Testis (tissue), 5 donors: ENCODE measurements around the gene BMP8A. TPM values are rescaled to one million over a fixed set of nuclear protein-coding genes. Genes with fewer than 3 reads are reported as not detected.
"Not testable (repeated sequence)": the region's sequence is repeated elsewhere in the genome, so short reads cannot be mapped to it uniquely, and the experiment has no call there.

Experiments
- DNase-seq: peaks from one replicate; pipeline ENCODE4 v3.0.0-alpha.2; 2019
- H3K27ac ChIP-seq, 2 donors: fragments of 200-600 bp; sonication (generic); one replicate each; pipeline ENCODE4 v1.5.1; 2019
- H3K27me3 ChIP-seq: fragments of 200-600 bp; sonication (generic); one replicate; pipeline ENCODE4 v1.5.1; 2019
- H3K36me3 ChIP-seq: fragments of 200-600 bp; sonication (generic); one replicate; pipeline ENCODE4 v1.5.1; 2017; ENCODE audit warnings: low read depth; ENCODE audit errors: missing control alignments
- H3K4me1 ChIP-seq: fragments of 200-600 bp; sonication (generic); one replicate; pipeline ENCODE4 v1.5.1; 2019
- H3K4me3 ChIP-seq, 2 donors: fragments of 200-600 bp; sonication (generic); one replicate each; pipeline ENCODE4 v1.5.1; 2017 to 2019
- H3K9me3 ChIP-seq: fragments of 200-600 bp; sonication (generic); one replicate; pipeline ENCODE4 v1.5.1; 2017
- CTCF ChIP-seq, 3 experiments: fragments of 450-650 bp in 2 of 3; fragments of 200-600 bp in 1 of 3; sonication (generic) in 1 of 3; IDR thresholded peaks; one replicate each; pipeline ENCODE4 v1.5.1; 2016 to 2019; ENCODE audit warnings: antibody characterized with exemption in 3 of 3, mild to moderate bottlenecking in 2 of 3, moderate library complexity in 1 of 3
- POLR2A ChIP-seq: fragments of 450-650 bp; IDR thresholded peaks from one replicate; pipeline ENCODE4 v1.6.1; 2017; ENCODE audit warnings: antibody characterized with exemption, mild to moderate bottlenecking, moderate library complexity
- WGBS, 2 donors: methylation state at CpG; one replicate each; pipeline ENCODE4 v1.1.5; 2018; 5-methylcytosine and 5-hydroxymethylcytosine counted together
- intact Hi-C: fragments of 100-400 bp; cut with DNase I; formaldehyde crosslinking; loops from one replicate; pipeline ENCODE4 v1.15.1; 2023; ENCODE audit warnings: low total_unique reads
- long read RNA-seq, 2 donors: transcript quantifications; one replicate each; lab custom pipeline, GENCODE V29; 2026
- polyA plus RNA-seq: library from polyadenylated mRNA; stranded (reverse); fragments of 350-450 nt; fragmentation: Illumina TruSeq; extraction: RNeasy Lipid Tissue Mini Kit (QIAGEN cat#74804); gene quantifications from one replicate; pipeline ENCODE4 v1.2.3, GENCODE V29; 2014; ENCODE audit warnings: low read depth, low replicate concordance; ENCODE audit not compliant: insufficient read depth
- total RNA-seq, 2 donors: library from RNA; depleted of rRNA; stranded (reverse); fragments of >200 nt; gene quantifications; one replicate each; pipeline ENCODE4 v1.2.3, GENCODE V29; 2016

Gene BMP8A, protein sequence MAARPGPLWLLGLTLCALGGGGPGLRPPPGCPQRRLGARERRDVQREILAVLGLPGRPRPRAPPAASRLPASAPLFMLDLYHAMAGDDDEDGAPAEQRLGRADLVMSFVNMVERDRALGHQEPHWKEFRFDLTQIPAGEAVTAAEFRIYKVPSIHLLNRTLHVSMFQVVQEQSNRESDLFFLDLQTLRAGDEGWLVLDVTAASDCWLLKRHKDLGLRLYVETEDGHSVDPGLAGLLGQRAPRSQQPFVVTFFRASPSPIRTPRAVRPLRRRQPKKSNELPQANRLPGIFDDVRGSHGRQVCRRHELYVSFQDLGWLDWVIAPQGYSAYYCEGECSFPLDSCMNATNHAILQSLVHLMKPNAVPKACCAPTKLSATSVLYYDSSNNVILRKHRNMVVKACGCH
- 10 to 100 TPM in 1 of 2 donors, 1 to 10 TPM in 1; 5.6 to 15.0 TPM for total RNA-seq
- polyA plus RNA-seq = 4.3 TPM
- long read RNA-seq, donor 1 = 0 reads
- long read RNA-seq, donor 2 = 0 reads

- TF ChIP-seq POLR2A (no peak), CTCF (IDR thresholded peaks at IDR 0.05) (no peak)
- peak; percentile 73 for DNase-seq
- peak within 1 kb of the TSS in 1 of 2 donors; percentile 1 for H3K27ac ChIP-seq
- H3K36me3 ChIP-seq = no peaks in the 10 kb centered on the region
- no peaks in the 10 kb centered on the region for H3K27me3 ChIP-seq
- no peaks in the 10 kb centered on the region for H3K9me3 ChIP-seq
- peaks cover 4% of the 10 kb centered on the region for H3K4me1 ChIP-seq
- intact Hi-C loops = no loop called here
- peak within 1 kb of the TSS; percentile 53 to 56 for H3K4me3 ChIP-seq
- WGBS, 2 donors = 0 to 1% methylated on average over 2 to 29 of the region's 112 CpGs
Measured at GRCh38 chr1:39491146-39491921, at the start of gene BMP8A. BMP8A (plus strand) TSS chr1:39491636; CDS start chr1:39491992, 356 bp downstream.

DNA sequence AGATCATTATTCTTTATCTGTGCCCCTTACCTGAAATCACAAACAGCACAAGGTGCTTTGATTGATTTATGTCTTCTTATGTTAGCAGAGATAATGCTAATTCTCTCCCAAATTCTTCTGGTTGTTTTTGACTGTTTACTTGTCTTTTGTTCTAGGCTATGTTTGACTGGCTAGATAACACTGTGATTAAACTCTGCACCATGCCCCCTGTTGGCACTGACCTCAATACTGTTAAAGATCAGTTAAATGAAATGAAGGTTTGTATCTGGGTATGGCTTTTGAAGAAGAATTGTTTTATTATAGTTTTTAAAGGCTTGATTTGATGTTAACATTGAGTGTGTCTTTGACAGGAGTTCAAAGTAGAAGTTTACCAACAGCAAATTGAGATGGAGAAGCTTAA is 49.6 kb upstream of the BMP8A start:
- Histone ChIP-seq H3K27me3 (no peaks in the 10 kb centered on the region), H3K36me3 (no peaks in the 10 kb centered on the region)

GRCh38 chr1:39445573-39445972 is 45.9 kb upstream of the BMP8A start:
- Histone ChIP-seq H3K4me1 (peaks cover 7% of the 10 kb centered on the region), H3K27me3 (no peaks in the 10 kb centered on the region), H3K36me3 (no peaks in the 10 kb centered on the region), H3K9me3 (no peaks in the 10 kb centered on the region), H3K4me3 (no peak overlapping the region), H3K27ac (no peak overlapping the region)
- TF ChIP-seq POLR2A (no peak), CTCF (IDR thresholded peaks at IDR 0.05) (no peak)
- no peak for DNase-seq
- intact Hi-C loops = no loop called here
- WGBS, 2 donors = 94% methylated on average over 2 of the region's 2 CpGs

More for the DNA sequence above, 49.6 kb upstream of the BMP8A start:
- TF ChIP-seq POLR2A = no peak
- no peak for TF ChIP-seq CTCF (IDR thresholded peaks at IDR 0.05)
- DNase-seq = no peak
- Histone ChIP-seq H3K4me3 (no peak overlapping the region), H3K4me1 (no peaks in the 10 kb centered on the region), H3K27ac (peak overlapping the region in 1 of 2 donors; percentile 10), H3K9me3 (no peaks in the 10 kb centered on the region)
- intact Hi-C loops = no loop called here

DNA sequence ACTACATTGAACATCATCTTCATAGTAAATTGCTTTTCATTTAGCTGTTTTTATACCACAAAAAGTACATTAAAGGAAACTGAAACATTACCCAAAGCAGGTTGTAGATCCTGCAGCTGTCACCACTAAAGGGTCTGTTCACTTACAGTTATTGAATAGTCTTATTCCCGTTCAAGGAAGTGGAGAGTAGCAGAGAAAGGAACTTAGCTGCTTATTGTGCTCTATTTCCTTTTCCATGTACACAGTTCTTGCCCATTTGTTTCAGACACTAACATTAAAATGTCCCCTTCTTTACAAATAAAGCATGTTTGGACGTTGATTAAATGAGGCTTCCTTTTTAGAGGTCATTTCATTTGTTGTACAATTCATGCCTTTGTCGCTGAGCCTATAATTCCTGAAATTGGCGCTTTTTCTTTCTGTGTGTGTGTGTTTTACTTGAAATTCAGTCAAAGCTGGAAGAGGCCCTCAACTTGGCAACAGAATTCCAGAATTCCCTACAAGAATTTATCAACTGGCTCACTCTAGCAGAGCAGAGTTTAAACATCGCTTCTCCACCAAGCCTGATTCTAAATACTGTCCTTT is 44.4 kb upstream of the BMP8A start:
- peak overlapping the region in 1 of 2 donors; percentile 60 for H3K27ac ChIP-seq
- H3K4me3 ChIP-seq = no peak overlapping the region
- WGBS, 2 donors = 57 to 61% methylated on average over 5 of the region's 5 CpGs
- no peaks in the 10 kb centered on the region for H3K27me3 ChIP-seq
- no peaks in the 10 kb centered on the region for H3K9me3 ChIP-seq
- intact Hi-C loops = no loop called here
- DNase-seq = no peak
- H3K4me1 ChIP-seq = peaks cover 11% of the 10 kb centered on the region
- H3K36me3 ChIP-seq = no peaks in the 10 kb centered on the region
- TF ChIP-seq CTCF (IDR thresholded peaks at IDR 0.05) (no peak), POLR2A (no peak)

DNA sequence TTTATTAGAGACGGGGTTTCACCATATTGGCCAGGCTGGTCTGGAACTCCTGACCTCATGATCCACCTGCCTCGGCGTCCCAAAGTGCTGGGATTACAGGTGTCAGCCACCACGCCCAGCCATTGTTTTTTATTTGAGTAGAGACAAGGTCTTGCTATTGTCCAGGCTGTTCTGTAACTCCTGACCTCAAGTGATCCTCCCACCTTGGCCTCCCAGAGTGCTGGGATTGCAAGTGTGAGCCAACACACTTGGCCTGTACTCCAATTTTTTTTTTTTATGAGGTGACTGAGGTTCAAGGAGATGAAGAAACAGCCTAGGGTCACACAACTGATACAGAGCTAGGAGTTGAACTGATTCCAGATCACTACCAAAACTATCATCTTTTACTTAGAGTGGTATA is 41.4 kb upstream of the BMP8A start:
- 74 to 84% methylated on average over 4 of the region's 4 CpGs for WGBS, 2 donors
- intact Hi-C loops, H3K9me3 ChIP-seq, DNase-seq, H3K36me3 ChIP-seq, H3K27me3 ChIP-seq, H3K4me3 ChIP-seq: not testable (repeated sequence)
- peaks cover 11% of the 10 kb centered on the region for H3K4me1 ChIP-seq
- peak overlapping the region in 1 of 2 donors; percentile 41 for H3K27ac ChIP-seq
